Activated T-cell treated with anti-CD3 and anti-CD28 coated beads for 24 hours (primary cell): ENCODE results near the gene UPK1A.

Experiments used
- DNase-seq: peaks from one replicate; pipeline ENCODE4 v3.0.0-alpha.2; 2020; ENCODE audit warnings: low read depth

UPK1A gene

DNA sequence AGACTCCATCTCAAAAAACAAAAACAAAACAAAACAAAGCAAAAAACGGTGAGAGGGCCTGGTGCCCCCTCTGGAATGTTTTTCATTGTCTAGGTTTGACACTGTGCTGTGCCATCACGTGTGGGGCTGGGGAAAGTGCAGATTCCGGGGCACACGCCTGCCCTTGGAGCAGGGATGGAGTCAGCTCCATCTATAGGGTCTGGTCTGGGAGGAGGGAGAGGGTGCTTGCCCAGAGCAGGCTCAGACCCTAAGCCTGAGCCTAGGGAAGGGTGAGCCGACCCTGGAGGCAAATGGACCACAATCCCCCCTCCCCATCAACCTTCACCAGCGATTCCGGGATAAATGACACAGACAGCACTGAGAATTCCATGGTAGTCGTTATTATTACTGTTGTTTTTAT is 27.1 kb downstream of the UPK1A start:
- DNase-seq: no peak

DNA sequence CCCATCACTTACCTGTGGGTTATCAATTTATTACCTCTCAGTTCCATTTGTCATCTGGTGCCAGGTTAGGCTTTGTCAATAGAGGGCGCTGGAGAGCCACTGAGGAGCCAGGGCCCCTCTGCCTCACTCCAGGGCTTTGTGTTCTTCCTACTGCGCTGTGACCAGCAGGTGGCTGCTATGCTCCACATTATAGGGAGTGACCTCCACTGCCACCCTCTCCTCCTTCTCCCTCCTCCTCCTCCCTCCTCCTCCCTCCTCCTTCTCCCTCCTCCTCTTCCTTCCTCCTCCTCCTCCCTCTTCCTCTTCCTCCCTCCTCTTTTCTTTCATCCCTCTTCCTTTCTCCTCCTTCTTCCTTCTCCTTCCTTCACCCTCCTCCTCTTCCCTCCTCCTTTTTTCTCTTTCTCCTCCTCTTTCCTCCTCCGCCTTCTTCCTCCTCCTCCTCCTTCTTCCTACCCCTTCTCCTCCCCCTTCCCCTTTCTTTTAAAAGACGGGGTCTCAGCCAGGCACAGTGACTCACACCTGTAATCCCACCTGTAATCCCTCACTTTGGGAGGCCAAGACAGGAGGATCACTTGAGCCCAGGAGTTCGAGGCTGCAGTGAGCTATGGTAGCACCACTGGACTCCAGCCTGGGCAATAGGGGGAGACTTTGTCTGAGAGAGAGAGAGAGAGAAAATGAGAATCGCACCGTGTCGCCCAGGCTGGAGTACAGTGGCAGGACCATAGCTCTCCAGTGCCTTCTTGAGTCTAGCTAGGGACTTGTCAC is 27.7 kb downstream of the UPK1A start:
- DNase-seq: peak; percentile 86

DNA sequence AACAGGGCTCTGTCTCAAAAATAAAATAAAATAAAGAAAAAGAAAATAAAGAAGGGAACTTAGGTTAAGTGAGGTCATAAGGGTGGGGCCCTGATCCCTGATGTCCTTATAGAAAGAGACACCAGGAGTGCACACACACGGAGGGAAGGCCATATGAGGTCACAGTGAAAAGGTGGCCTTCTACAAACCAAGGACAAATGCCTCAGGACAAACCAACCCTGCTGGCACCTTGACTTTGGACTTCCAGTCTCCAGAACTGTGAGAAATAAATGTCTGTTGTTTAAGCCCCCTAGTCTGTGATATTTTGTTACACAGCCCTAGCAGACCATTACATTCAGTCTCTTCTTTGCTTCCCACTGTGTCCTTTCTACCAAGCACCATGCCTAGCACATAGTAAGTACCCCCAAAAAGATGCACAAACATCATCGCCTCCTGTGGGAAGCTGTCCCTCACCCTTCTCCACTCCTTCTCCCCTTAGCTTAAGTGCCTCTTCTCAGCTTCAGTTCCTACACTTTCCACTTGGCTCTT is 29.6 kb downstream of the UPK1A start:
- no peak for DNase-seq

DNA sequence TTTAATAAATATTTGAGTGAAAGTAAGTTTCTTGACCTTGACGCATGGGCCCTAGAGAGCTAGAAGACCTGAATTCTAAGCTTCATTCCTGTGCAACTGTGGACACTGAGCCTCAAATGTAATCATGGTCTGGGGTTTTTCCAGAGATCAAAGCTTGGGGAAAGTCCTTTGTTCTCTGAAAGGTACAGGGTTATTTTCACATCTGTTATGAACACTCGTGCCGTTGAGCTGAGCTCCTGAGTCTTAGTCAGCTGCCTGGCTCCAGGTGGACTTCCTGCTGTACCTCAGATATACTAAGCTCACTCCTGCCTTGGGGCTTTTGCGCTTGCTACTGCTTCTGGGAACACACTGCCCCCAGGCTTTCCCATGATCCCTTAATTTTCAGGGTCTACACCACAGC is 30.5 kb downstream of the UPK1A start:
- DNase-seq: no peak

DNA sequence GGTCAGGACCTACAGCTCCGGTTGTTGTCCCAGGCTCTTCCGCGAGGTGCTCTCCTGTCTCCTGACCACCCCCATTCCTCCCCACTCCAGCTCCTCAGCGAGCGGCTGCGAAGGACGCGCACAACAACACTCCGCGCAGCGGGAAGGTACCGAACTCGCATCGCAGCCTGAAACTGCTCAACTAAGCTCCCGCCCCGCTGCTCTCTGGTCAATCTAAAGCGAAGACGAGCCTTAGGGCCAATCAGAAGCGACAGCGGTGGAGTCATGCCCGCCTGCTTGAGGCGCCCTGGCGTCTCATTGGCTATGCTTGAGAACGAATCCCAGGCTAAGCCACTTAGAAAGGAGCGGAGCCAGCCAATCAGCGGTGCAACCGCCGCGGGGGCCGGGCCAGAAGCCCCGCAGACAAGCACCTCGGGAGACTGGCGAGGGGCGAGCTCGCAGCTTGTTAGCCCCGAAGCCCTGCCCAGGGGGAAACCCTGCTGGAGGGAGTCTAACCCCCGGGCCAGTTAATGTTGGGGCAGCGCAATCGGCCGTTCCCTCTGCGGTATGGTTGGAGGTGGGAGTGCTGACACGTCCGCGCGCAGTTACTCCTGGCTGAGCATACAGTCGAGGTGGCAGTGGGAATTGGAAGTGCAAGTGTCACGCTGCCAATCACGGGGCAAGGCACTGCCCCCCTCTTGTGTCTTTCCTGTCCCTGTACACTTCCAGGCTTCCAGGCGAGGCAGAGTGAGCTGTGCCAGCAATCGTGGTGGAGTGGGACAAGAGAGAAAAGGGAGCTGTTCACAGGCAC is 36.1 kb downstream of the UPK1A start:
- DNase-seq: peak; percentile 92

DNA sequence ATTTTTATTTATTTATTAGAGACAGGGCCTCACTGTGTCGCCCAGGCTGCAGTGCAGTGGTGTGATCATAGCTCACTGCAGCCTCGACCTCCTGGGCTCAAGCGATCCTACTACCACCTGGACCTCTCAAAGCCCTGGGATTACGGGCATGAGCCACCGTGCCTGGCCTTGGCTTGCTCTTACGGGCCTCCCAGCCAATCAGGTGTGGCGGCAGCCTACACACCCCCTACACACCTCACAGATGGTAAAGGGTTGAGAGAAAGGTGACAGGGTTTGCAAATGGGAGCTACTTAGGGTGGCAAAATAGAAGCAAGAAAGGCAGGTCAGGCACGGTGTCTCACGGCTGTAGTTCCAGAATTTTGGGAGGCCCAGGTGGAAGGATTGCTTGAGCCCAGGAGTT is 37.0 kb downstream of the UPK1A start:
- no peak for DNase-seq

DNA sequence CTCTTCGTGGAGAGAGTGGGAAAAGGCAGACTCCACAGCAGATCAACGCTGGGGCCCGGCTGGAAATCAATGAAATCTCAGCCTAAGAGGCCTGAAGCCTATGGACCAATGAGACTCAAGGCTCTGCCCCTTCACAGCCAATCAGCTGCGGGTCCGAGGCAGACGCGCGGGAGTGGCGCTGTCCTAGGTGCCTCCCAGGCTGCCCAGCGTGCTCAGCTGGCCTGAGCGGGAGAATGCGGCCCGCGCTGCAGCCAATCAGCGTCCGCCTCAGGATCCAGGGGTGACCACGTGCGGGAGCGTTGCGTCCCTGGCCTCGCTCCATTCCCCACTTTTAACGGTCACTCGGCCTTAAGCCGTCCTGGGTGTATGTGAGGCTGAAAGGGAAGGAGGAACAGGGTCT is 37.9 kb downstream of the UPK1A start, which contains the start of gene ZBTB32:
ZBTB32 (plus strand) TSS at position 341 of the 400 bp plus-strand sequence. CDS start 10,069 bp downstream, outside the sequence.
- DNase-seq: no peak

DNA sequence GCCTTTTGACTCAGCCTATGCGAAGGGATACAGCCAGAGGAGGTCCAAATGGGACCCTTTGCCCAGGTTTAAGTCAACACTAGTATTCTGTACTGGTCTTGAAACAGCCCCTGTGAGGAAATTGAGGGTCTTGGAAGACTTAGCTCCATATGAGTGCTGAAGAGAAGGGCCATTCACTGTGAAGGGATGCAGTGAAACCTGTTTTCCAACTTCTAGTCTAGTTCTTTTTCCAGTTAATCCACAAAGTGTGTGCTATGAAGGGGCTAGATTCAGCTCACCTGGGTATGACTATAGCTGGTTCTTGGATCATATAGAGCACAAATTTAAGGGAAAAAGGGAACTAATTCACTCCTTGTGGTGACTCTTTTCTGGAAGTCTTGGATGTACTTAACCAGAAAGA is 42.1 kb downstream of the UPK1A start:
- no peak for DNase-seq

DNA sequence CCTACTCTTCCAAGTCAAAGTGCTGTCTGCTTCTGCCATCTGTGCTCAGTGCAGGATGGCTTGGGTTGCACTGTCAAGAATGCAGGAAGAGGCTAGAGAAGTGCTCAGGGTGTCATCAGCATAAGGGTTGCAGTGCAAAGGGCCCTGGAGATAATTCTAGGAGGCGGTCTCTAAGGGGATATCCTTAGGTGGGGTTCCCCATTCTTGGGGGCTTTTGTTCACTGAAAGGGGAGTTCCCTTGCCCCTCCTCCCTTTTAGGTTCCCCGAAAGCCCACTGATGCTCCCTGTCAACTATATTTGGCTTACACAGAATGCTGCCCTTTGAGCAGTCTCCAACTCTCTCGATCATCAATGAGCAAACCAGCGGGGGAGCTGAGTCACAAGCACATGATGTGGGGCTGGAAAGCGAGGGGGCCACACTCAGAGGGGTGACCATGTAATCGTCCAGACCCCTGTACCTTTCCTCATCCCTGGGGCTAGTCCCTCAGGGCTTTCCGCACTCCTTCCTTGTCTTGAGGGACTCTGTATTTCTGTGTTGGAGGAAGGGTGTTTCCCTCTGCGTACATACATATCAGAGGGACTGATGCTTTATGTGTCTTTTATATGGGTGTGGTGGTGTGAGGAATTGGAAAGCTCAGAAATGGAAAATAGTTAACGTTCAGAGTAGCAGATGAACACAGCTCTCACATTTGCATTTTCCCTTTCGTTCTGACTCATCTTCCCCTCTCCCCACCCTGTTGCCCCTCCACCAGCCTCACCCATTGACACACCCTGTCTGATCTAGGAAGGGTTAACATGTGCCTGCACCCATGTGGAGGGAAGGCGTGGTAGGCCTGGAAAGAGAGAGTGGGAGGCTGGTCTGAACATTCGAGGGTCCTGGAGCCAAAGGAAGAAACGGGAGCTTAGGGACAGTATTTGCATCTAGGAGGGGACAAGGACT is 44.7 kb downstream of the UPK1A start:
- peak; percentile 64 for DNase-seq

DNA sequence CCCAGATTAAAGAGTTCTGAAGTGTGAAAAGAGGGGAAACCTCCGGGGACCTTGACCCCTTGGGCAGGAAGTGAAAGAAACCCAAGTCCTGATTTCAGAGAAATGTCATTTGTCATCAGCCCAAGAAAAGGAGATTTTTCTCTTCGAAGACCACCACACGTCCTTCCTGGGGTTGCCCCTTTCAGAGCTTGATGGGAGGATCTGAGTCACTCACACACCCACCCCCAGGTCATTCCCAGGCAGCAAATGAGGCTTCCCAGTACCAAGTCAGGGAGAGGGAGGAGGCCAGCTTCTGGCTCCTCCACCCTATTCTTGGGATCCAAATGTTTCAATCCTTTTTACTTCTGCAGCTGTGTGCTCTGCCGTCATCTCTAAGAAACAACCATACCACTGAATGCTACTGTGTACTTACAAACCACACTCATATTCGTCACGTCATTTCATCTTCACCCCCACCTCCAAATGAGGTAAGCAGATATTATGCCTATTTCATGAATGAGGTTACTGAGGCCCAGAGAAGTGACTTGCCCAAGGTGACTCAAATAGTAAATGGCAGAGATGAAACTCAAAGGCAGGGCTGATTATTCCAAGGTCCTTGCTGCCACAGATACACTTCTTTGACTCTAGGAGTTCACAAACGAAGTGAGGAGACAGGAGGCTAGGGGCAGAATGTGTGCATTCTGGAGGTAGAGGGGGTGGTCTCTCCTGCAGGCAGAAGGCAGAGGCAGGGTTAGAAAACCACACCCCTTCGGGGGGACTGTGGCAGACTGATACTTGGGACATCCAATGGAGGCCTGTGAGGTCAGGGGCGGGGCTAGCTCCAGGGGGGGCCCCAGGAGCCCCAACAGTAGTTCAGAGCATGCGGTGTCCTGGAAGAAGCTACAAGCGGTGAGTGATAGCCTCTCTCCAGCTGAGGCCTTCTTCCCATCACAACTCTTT is 46.5 kb downstream of the UPK1A start:
- DNase-seq: peak; percentile 74

DNA sequence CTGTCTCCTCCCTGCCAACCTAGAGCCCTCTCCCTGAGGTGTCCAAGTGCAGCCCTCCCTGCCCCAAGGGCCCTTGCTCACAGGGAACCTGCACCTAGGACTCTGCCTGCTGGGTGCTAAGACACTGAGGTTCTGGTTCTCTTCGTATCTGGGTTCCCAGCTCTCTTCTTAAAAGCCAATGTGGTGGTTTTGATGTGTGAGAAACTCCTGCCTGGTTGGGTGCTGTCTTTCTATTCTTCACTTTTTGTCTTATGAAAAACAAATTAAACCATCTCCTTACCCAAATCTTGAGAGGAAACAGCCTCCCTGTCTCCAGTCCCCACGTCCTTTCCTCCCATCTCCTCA is 47.2 kb downstream of the UPK1A start:
- no peak for DNase-seq

DNA sequence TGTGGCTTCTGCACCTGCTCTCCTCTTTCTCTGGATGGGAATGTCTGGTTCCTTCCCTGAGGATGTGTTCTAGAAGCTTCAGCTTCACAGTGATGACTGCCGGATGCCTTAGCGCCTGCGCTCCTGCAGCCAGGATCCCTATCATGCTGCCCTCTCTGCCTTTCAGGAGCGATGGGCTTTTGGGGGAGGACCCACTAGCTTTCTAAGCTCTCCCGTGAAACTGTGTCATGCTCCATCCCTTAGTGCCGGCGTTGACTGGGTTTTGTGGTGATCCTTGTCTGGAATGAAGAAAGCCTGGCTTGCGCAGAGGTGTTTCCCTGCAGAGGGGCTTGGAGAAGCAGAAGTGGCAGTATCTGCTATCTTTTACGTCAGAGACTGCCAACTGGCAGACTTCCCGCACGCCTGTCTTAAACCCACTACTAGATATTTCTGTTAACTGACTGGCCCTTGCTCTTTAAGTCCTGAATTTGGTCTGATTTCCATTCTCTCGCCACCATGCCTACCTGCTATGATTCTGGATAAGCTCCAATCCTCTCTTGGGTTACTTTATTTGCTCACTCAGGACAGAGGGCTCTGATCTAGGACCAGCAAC is 47.7 kb downstream of the UPK1A start:
- DNase-seq: no peak

DNA sequence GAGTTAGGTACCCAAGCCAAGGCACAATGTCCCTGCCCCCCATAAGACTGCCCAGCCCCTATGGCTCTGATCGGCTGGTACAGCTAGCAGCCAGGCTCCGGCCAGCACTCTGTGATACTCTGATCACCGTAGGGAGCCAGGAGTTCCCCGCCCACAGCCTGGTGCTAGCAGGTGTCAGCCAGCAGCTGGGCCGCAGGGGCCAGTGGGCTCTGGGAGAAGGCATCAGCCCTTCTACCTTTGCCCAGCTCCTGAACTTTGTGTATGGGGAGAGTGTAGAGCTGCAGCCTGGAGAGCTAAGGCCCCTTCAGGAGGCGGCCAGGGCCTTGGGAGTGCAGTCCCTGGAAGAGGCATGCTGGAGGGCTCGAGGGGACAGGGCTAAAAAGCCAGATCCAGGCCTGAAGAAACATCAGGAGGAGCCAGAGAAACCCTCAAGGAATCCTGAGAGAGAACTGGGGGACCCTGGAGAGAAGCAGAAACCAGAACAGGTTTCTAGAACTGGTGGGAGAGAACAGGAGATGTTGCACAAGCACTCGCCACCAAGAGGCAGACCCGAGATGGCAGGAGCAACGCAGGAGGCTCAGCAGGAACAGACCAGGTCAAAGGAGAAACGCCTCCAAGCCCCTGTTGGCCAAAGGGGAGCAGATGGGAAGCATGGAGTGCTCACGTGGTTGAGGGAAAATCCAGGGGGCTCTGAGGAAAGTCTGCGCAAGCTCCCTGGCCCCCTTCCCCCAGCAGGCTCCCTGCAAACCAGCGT is 48.5 kb downstream of the UPK1A start:
- no peak for DNase-seq

DNA sequence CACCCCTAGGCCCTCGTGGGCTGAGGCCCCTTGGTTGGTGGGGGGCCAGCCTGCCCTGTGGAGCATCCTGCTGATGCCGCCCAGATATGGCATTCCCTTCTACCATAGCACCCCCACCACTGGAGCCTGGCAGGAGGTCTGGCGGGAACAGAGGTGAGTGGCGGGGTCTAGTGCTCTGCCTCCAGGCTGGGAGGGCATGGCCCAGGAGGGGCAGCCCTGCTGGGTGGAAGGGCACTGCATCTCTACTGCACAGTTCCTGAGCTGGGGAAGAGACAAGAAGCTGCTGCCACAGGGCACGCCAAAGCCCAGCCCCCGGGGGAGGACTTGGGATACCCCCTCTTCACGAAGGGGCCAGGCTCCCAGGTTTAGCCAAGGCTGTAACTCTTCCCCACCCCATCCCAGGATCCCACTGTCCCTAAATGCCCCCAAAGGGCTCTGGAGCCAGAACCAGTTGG is 49.1 kb downstream of the UPK1A start:
- no peak for DNase-seq

DNA sequence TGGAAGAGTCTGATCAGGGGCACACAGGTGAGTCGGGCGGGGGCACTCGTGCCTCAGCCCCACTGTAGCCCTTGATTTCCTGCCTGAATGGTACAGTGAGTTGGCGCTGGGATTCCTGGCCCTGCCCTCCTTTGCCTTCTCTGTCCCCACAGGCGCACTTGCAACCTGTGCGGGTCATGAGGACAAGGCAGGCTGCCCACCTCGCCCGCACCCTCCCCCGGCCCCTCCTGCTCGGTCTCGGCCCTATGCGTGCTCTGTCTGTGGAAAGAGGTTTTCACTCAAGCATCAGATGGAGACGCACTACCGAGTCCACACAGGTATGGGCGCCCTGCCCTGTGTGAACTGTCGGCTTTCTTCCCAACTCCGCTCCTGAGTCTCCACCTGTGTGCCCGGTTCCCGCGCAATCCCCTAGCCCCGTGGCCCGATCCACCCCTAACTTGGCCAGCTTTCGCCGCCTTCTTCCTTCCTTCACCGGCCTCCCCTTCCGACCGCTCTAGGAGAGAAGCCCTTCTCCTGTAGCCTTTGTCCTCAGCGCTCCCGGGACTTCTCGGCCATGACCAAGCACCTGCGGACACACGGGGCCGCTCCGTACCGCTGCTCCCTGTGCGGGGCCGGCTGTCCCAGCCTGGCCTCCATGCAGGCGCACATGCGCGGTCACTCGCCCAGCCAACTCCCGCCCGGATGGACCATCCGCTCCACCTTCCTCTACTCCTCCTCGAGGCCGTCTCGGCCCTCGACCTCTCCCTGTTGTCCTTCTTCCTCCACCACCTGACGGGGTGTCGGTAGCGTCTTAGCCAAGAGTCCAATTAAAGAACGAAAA is 49.9 kb downstream of the UPK1A start:
- no peak for DNase-seq

DNA sequence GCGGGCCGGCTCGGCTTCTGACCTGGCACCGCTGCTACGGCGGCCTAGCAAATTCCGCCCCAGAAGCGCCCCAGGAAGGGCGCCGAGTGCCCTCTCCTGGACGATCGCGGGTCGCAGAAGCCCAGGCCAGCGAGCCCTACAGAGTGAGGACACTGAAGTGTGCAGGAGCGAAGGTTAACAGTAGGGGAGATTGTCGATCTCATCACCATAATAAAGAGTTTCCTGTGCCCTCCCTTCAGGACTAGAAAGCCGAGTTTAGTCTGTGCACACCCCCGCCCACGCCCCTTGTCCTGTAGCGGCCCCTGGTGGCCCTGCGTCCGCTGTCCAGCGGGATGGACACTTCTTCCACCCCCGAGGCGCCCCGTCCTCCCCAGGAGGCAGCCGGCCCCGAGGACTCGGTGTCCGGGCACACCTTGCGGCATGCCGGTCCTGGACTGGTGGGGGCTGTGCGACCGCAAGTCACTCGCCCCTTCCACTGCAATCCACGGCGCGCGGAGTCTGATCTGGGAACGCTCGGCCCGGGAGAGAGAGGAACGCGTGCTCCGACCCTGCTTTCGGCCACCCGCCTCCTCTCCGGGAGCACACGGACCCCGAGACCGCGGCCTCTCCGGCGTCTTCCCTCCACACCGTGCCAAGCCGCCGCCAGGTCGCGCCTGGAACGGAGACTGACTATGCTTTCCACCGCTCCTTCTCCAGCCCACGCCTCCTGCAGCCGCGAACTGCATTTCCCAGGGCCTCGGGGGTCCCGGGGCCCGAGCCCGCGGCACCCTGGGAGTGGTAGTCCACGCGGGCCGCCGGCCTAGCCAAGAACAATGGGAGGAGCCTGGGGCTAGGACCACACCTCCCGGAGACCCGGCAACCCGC is 50.7 kb downstream of the UPK1A start:
- peak; percentile 95 for DNase-seq

DNA sequence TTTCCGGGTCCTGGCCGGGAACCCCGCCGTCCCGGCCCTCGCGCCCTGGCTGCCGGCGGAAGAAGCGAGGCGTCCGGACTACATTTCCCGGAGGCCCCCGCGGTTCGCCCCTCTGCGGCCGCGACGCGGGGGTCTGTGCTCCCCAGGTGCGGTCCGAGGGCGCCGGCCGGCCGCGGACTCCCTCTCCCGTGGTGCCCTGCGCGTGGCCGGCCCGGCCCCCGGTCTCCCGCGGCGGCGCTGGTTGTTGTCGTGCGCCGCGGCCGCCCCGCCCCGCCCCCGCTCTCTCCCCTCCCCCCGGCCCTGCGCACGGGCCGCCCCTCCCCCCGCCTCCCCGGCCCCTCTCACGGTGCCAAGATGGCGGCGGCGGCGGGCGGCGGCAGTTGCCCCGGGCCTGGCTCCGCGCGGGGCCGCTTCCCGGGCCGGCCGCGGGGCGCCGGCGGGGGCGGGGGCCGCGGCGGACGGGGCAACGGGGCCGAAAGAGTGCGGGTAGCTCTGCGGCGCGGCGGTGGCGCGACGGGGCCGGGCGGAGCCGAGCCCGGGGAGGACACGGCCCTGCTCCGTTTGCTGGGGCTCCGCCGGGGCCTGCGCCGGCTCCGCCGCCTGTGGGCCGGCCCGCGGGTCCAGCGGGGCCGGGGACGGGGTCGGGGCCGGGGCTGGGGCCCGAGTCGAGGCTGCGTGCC is 51.5 kb downstream of the UPK1A start, which contains the start of gene KMT2B:
KMT2B (plus strand) TSS at position 339 of the 680 bp plus-strand sequence; CDS start at position 355, 16 bp downstream.
- no peak for DNase-seq
